K562 (cell line): ENCODE measurements around the gene STON1. TPM values are rescaled to one million over a fixed set of nuclear protein-coding genes. Genes with fewer than 3 reads are reported as not detected.

Source experiments
- ATAC-seq: fragments of 200-7000 bp; cut with Tn5 transposase; 3 replicates; pipeline ENCODE4 v1.9.1; 2020; ENCODE audit warnings: moderate library complexity
- BruUV-seq: library from RNA; stranded (reverse); fragments of 400-500 nt; replicated peaks from 2 replicates; lab custom pipeline; 2021; lab: Mats Ljungman, UMichigan
- CTCF ChIA-PET: fragments of 300-600 bp; formaldehyde crosslinking; extraction: SDS; loops from one replicate; lab custom pipeline; 2021; ENCODE audit warnings: low intra/inter-chr PET ratio; lab: Yijun Ruan, JAX
- POLR2A ChIA-PET: fragments of 300-600, 350-650 bp; sonication (Branson Sonifier 250); formaldehyde crosslinking; extraction: SDS; loops from one replicate; lab custom pipeline; 2021; ENCODE audit warnings: antibody characterized with exemption, inconsistent platforms; lab: Yijun Ruan, JAX
- DNase-seq, 4 experiments: peaks; one replicate each; pipeline versions ENCODE4 v3.0.0 to v3.0.0-alpha.2; 2011 to 2018; ENCODE audit warnings: low spot score in 3 of 4, mixed read lengths in 3 of 4; ENCODE audit errors: extremely low read depth in 1 of 4
- FAIRE-seq: peaks from 2 replicates; lab custom pipeline; 2011; peaks lifted over from hg19 to GRCh38; lab: Jason Lieb, UNC
- H2AFZ ChIP-seq: 2 replicates; pipeline ENCODE4 v1.6.0; 2011; ENCODE audit warnings: low read depth, low read length, control low read depth, inconsistent platforms
- H3K27ac ChIP-seq: fragments of 200-600 bp; 3 replicates; pipeline ENCODE4 v1.8.0; 2011; ENCODE audit warnings: low read depth, mild to moderate bottlenecking, control low read depth, inconsistent platforms, low read length, moderate library complexity, mixed read lengths; ENCODE audit errors: extremely low read depth
- H3K27me3 ChIP-seq, 2 experiments: fragments of 300-600 bp in 1 of 2; 2 replicates in 1 of 2; 3 replicates in 1 of 2; pipeline versions ENCODE4 v1.6.0 to v1.8.0; 2011; ENCODE audit warnings: inconsistent platforms in 2 of 2, low read length in 2 of 2, mild to moderate bottlenecking in 1 of 2, mixed read lengths in 1 of 2, moderate library complexity in 1 of 2; ENCODE audit not compliant: control insufficient read depth in 2 of 2, insufficient read depth in 2 of 2
- H3K36me3 ChIP-seq: fragments of 300-600 bp; 3 replicates; pipeline ENCODE4 v1.8.0; 2011; ENCODE audit warnings: mild to moderate bottlenecking, low read length, inconsistent platforms; ENCODE audit not compliant: control insufficient read depth, insufficient read depth
- H3K4me1 ChIP-seq, 2 experiments: fragments of 200-600 bp in 1 of 2; replicated peaks in 1 of 2; 2 replicates in 1 of 2; 3 replicates in 1 of 2; pipeline versions ENCODE4 v1.5.1 to v1.8.0; 2011; ENCODE audit warnings: inconsistent platforms in 2 of 2, low read length in 2 of 2, mild to moderate bottlenecking in 1 of 2, mixed read lengths in 1 of 2, moderate library complexity in 1 of 2; ENCODE audit not compliant: control insufficient read depth in 2 of 2, insufficient read depth in 2 of 2
- H3K4me2 ChIP-seq: 2 replicates; pipeline ENCODE4 v1.6.1; 2011; ENCODE audit warnings: low read length, control low read depth, inconsistent platforms, mixed read lengths; ENCODE audit not compliant: insufficient read depth
- H3K4me3 ChIP-seq: fragments of 200-600 bp; sonication (generic), shearing (Covaris generic); 2 replicates; pipeline ENCODE4 v1.5.1; 2016; ENCODE audit warnings: control low read depth, inconsistent platforms
- H3K79me2 ChIP-seq: fragments of 200-600 bp; 3 replicates; pipeline ENCODE4 v1.8.0; 2011; ENCODE audit warnings: low read length, inconsistent platforms; ENCODE audit not compliant: control insufficient read depth, insufficient read depth
- H3K9ac ChIP-seq, 2 experiments: 2 replicates each; pipeline versions ENCODE4 v1.6.0 to v1.6.1; 2011; ENCODE audit warnings: low read depth in 2 of 2, low read length in 2 of 2, control low read depth in 1 of 2, inconsistent platforms in 1 of 2, mild to moderate bottlenecking in 1 of 2, mixed read lengths in 1 of 2; ENCODE audit not compliant: insufficient read depth in 1 of 2
- H3K9me1 ChIP-seq: one replicate; pipeline ENCODE4 v1.6.0; 2011; ENCODE audit warnings: inconsistent platforms, mild to moderate bottlenecking, low read length, moderate library complexity; ENCODE audit not compliant: control insufficient read depth, insufficient read depth
- H3K9me3 ChIP-seq: replicated peaks from 2 replicates; pipeline ENCODE4 v1.5.1; 2011; ENCODE audit warnings: low read depth, low read length, inconsistent platforms; ENCODE audit not compliant: control insufficient read depth, insufficient read depth
- H4K20me1 ChIP-seq: replicated peaks from 2 replicates; pipeline ENCODE4 v1.6.1; 2011; ENCODE audit warnings: low read length, inconsistent platforms, mixed read lengths; ENCODE audit not compliant: control insufficient read depth, insufficient read depth
- ARID1B ChIP-seq: fragments of 450-650 bp; IDR thresholded peaks from 2 replicates; pipeline ENCODE4 v1.6.1; 2016; ENCODE audit warnings: antibody characterized with exemption, mild to moderate bottlenecking, inconsistent platforms
- HNRNPL ChIP-seq: fragments of 200-400 bp; formaldehyde crosslinking; IDR thresholded peaks from 2 replicates; pipeline ENCODE4 v1.6.1; 2017; ENCODE audit warnings: low read depth, mild to moderate bottlenecking, low read length
- MTA2 ChIP-seq: fragments of 450-650 bp; IDR thresholded peaks from 2 replicates; pipeline ENCODE4 v1.6.1; 2016; ENCODE audit warnings: low read depth
- NUFIP1 ChIP-seq: fragments of 450-650 bp; IDR thresholded peaks from 2 replicates; pipeline ENCODE4 v1.6.1; 2018; ENCODE audit not compliant: partially characterized antibody
- POLR3A ChIP-seq: IDR thresholded peaks from 2 replicates; pipeline ENCODE4 v1.6.1; 2011; ENCODE audit warnings: borderline replicate concordance, mild to moderate bottlenecking, moderate library complexity; ENCODE audit not compliant: insufficient read length, insufficient read depth; ENCODE audit errors: extremely low read depth
- RHOXF2B ChIP-seq: fragments of 250-450 bp; sonication (Bioruptor Pico); conservative IDR thresholded peaks from 2 replicates; pipeline ENCODE4 v1.5.1; 2021
- SMC3 ChIP-seq: conservative IDR thresholded peaks from 2 replicates; pipeline ENCODE4 v1.6.1; 2011; ENCODE audit warnings: low read depth, low read length, improper control_type of control experiment; ENCODE audit not compliant: insufficient read depth
- TGIF2 ChIP-seq: sonication (generic); formaldehyde crosslinking; IDR thresholded peaks from 2 replicates; pipeline ENCODE4 v1.8.1; 2022; ENCODE audit warnings: mild to moderate bottlenecking, missing genetic modification reagents, moderate library complexity
- ZNF77 ChIP-seq: fragments of 250-450 bp; sonication (Bioruptor Pico); IDR thresholded peaks from 2 replicates; pipeline ENCODE4 v1.5.0; 2020
- ZZZ3 ChIP-seq: fragments of 450-650 bp; IDR thresholded peaks from 2 replicates; pipeline ENCODE4 v1.6.1; 2016; ENCODE audit warnings: antibody characterized with exemption, mild to moderate bottlenecking, moderate library complexity
- WGBS: fragments of 100-300 bp; shearing (Covaris generic); methylation state at CpG from one replicate; pipeline ENCODE4 v1.1.6; 2016; ENCODE audit warnings: low coverage, mixed read lengths; ENCODE audit not compliant: insufficient coverage; ENCODE audit errors: missing lambda C conversion rate; 5-methylcytosine and 5-hydroxymethylcytosine counted together
- in situ Hi-C: fragments of 300-500 bp; cut with MboI; formaldehyde crosslinking; loops from 4 replicates; pipeline ENCODE4 v1.15.0; 2018; ENCODE audit warnings: inconsistent platforms, mixed read lengths
- intact Hi-C: fragments of 100-400 bp; cut with micrococcal nuclease; formaldehyde crosslinking; loops from 2 replicates; pipeline ENCODE4 v1.14.2; 2022
- polyA plus RNA-seq, 8 experiments: library from polyadenylated mRNA; depleted of rRNA in 4 of 8; stranded (reverse) in 5 of 8; unstranded in 3 of 8; fragments of >200 nt; fragmentation: Nextera tagmentation in 2 of 8; fragmentation: Illumina TruSeq in 1 of 8; extraction: Ambion mirVana in 2 of 8; extraction: Trizol in 1 of 8; gene quantifications; 2 replicates each; pipeline versions ENCODE4 v1.2.1 to v1.2.3, GENCODE V29; 2011 to 2014; ENCODE audit warnings: inconsistent platforms in 1 of 8, missing spikeins in 1 of 8
- total RNA-seq, 7 experiments: library from RNA; depleted of rRNA in 6 of 7; stranded (reverse); fragments of >200 nt in 6 of 7; fragmentation: Illumina TruSeq in 2 of 7; extraction: Trizol in 2 of 7; gene quantifications; 2 replicates each; pipeline versions ENCODE4 v1.2.1 to v1.2.3, GENCODE V29; 2011 to 2021; ENCODE audit warnings: low replicate concordance in 1 of 7
- TF ChIP-seq, protein P1 (sequence below), 3 experiments: IDR thresholded peaks in 2 of 3; conservative IDR thresholded peaks in 1 of 3; 2 replicates each; pipeline ENCODE4 v1.5.1; 2011 to 2012; ENCODE audit warnings: low read length in 3 of 3, mild to moderate bottlenecking in 3 of 3, control low read depth in 2 of 3, improper control_type of control experiment in 1 of 3, inconsistent platforms in 1 of 3, low read depth in 1 of 3, mixed read lengths in 1 of 3, moderate library complexity in 1 of 3; ENCODE audit not compliant: insufficient read depth in 2 of 3
- TF ChIP-seq, protein P2 (sequence below): fragments of 450-650 bp; formaldehyde crosslinking; IDR thresholded peaks from 2 replicates; pipeline ENCODE4 v1.4.0; 2020; ENCODE audit warnings: mild to moderate bottlenecking, moderate library complexity
- TF ChIP-seq, protein P3 (sequence below): sonication (generic); formaldehyde crosslinking; IDR thresholded peaks from 2 replicates; pipeline ENCODE4 v1.8.0; 2022; ENCODE audit warnings: mild to moderate bottlenecking, missing genetic modification reagents
- TF ChIP-seq, protein P4 (sequence below): fragments of 450-650 bp; IDR thresholded peaks from 2 replicates; pipeline ENCODE4 v1.6.1; 2016; ENCODE audit warnings: missing biosample characterization, missing genetic modification characterization
- TF ChIP-seq, protein P5 (sequence below): fragments of 450-650 bp; IDR thresholded peaks from 2 replicates; pipeline ENCODE4 v1.6.1; 2016; ENCODE audit warnings: low read depth, mild to moderate bottlenecking, moderate library complexity

STON1 gene
- total and polyA plus RNA-seq, 9 of the 15 experiments (the other 6 are each of a cell fraction or from before 2014, with no cell fraction given): 0.07 to 1.2 (median 0.55) TPM

DNA sequence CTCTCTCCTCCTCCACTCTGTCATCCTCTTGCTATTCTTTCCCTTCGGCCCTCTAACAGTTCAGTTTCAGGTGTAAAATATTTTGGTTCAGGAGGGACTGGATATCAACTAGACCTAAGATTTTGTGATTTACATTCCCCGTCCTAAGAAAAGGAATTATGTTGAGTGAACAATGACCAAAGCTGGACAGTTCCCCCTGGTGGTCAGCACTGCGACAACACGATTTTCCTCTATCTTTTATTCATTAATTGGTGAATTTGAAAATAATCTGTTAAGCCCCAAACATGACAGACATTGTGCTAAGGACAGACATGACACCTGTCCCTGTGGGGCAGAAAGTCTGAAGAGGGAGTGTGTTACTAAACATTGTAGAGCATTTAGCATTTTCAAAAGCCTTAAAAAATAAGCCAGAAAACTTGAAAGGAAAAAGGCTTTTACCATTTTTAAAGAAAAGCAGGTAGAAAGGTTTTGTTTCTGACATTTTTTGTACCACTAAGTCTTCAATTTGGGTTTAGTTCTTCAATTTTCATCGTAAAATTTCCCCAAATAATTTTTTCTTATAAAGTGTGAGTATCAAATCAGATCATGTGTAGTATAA, 59.3 kb downstream of the STON1 start:
- H3K4me3 ChIP-seq: no peak overlapping the region
- peak; percentile 85 for FAIRE-seq
- TF ChIP-seq, protein P1, sequence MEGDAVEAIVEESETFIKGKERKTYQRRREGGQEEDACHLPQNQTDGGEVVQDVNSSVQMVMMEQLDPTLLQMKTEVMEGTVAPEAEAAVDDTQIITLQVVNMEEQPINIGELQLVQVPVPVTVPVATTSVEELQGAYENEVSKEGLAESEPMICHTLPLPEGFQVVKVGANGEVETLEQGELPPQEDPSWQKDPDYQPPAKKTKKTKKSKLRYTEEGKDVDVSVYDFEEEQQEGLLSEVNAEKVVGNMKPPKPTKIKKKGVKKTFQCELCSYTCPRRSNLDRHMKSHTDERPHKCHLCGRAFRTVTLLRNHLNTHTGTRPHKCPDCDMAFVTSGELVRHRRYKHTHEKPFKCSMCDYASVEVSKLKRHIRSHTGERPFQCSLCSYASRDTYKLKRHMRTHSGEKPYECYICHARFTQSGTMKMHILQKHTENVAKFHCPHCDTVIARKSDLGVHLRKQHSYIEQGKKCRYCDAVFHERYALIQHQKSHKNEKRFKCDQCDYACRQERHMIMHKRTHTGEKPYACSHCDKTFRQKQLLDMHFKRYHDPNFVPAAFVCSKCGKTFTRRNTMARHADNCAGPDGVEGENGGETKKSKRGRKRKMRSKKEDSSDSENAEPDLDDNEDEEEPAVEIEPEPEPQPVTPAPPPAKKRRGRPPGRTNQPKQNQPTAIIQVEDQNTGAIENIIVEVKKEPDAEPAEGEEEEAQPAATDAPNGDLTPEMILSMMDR (IDR thresholded peaks at IDR 0.05 in 2 of 3, conservative IDR thresholded peaks at IDR 0.05 in 1 of 3; ENCODE audit: insufficient read depth in 2 of 3, low read depth in 1 of 3, low read length in 3 of 3): peak; percentile 71 to 83 (median 75)
- TF ChIP-seq, protein P2, sequence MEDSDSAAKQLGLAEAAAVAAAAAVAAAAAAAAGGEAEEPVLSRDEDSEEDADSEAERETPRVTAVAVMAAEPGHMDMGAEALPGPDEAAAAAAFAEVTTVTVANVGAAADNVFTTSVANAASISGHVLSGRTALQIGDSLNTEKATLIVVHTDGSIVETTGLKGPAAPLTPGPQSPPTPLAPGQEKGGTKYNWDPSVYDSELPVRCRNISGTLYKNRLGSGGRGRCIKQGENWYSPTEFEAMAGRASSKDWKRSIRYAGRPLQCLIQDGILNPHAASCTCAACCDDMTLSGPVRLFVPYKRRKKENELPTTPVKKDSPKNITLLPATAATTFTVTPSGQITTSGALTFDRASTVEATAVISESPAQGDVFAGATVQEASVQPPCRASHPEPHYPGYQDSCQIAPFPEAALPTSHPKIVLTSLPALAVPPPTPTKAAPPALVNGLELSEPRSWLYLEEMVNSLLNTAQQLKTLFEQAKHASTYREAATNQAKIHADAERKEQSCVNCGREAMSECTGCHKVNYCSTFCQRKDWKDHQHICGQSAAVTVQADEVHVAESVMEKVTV (CRISPR knock-in tag): peak; percentile 31; the same call in 1 of the 2 replicates
- TF ChIP-seq, protein P3, sequence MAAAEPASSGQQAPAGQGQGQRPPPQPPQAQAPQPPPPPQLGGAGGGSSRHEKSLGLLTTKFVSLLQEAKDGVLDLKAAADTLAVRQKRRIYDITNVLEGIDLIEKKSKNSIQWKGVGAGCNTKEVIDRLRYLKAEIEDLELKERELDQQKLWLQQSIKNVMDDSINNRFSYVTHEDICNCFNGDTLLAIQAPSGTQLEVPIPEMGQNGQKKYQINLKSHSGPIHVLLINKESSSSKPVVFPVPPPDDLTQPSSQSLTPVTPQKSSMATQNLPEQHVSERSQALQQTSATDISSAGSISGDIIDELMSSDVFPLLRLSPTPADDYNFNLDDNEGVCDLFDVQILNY (CRISPR knock-in tag): no peak
- TF ChIP-seq ARID1B (no peak), HNRNPL (no peak), SMC3 (peak; percentile 51), TGIF2 (no peak), ZNF77 (no peak), POLR3A (no peak), MTA2 (no peak), RHOXF2B (no peak), NUFIP1 (no peak), ZZZ3 (no peak)
- TF ChIP-seq, protein P4, sequence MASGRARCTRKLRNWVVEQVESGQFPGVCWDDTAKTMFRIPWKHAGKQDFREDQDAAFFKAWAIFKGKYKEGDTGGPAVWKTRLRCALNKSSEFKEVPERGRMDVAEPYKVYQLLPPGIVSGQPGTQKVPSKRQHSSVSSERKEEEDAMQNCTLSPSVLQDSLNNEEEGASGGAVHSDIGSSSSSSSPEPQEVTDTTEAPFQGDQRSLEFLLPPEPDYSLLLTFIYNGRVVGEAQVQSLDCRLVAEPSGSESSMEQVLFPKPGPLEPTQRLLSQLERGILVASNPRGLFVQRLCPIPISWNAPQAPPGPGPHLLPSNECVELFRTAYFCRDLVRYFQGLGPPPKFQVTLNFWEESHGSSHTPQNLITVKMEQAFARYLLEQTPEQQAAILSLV (tag): no peak
- TF ChIP-seq, protein P5, sequence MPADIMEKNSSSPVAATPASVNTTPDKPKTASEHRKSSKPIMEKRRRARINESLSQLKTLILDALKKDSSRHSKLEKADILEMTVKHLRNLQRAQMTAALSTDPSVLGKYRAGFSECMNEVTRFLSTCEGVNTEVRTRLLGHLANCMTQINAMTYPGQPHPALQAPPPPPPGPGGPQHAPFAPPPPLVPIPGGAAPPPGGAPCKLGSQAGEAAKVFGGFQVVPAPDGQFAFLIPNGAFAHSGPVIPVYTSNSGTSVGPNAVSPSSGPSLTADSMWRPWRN: no peak

More for the DNA sequence above, 59.3 kb downstream of the STON1 start:
- Histone ChIP-seq H2AFZ (peak overlapping the region; percentile 22; the same call in 1 of the 2 replicates), H3K9me1 (no peaks in the 10 kb centered on the region), H4K20me1 (no peaks in the 10 kb centered on the region), H3K9ac (no peak overlapping the region), H3K36me3 (no peaks in the 10 kb centered on the region), H3K9me3 (no peaks in the 10 kb centered on the region), H3K27me3 (peaks cover 0 to 7% of the 10 kb centered on the region in 2 experiments; a peak in 1 of 5 replicates), H3K27ac (no peak overlapping the region), H3K4me2 (no peak overlapping the region), H3K79me2 (no peaks in the 10 kb centered on the region), H3K4me1 (no peaks in the 10 kb centered on the region; a peak in 1 of 5 replicates)
- ATAC-seq (peak; percentile 74), DNase-seq (peak; percentile 22 to 51 (median 36))
- in situ Hi-C loops: no loop called here
- POLR2A ChIA-PET: no interaction called here
- CTCF ChIA-PET: interaction anchor here (0.6 to 2.4 kb wide), 5 partner anchors 44 to 1662 kb away, joined by 3 to 11 read pairs (median 5); no protein-coding TSS in a partner anchor
- intact Hi-C loops: loop anchor here (1.0 to 5.0 kb wide), 3 partner anchors 23 to 142 kb away; no protein-coding TSS in a partner anchor
- 0% methylated on average over 5 of the region's 5 CpGs for WGBS
- no TSS peak for BruUV-seq
